ENCODE measurements around the gene CRBN.

Gene CRBN

GRCh38 chr3:3165650-3166049 lies 13.8 kb downstream of the CRBN start:
- DNase-seq: no peak

GRCh38 chr3:3165241-3165640 lies 14.2 kb downstream of the CRBN start:
- no peak for DNase-seq

- DNase-seq: no peak
Measured at GRCh38 chr3:3160826-3161225, 18.7 kb downstream of the CRBN start.

GRCh38 chr3:3157484-3157883 lies 22.0 kb downstream of the CRBN start:
- DNase-seq: no peak

- no peak for DNase-seq
Measured at GRCh38 chr3:3154879-3155610, 24.4 kb downstream of the CRBN start.

GRCh38 chr3:3151513-3151912 lies 28.0 kb downstream of the CRBN start:
- no peak for DNase-seq

GRCh38 chr3:3149560-3149959 lies 29.9 kb downstream of the CRBN start:
- DNase-seq: no peak

GRCh38 chr3:3145831-3146230 lies 33.7 kb downstream of the CRBN start:
- no peak for DNase-seq

- no peak for DNase-seq
Measured at GRCh38 chr3:3141939-3142338, 37.6 kb downstream of the CRBN start.

GRCh38 chr3:3137526-3137925 lies 42.0 kb downstream of the CRBN start:
- no peak for DNase-seq

GRCh38 chr3:3134750-3135448 lies 44.6 kb downstream of the CRBN start:
- DNase-seq: no peak

- DNase-seq: peak; percentile 13
Measured at GRCh38 chr3:3133500-3133899, 46.0 kb downstream of the CRBN start.

GRCh38 chr3:3129579-3129978 lies 49.9 kb downstream of the CRBN start:
- no peak for DNase-seq

GRCh38 chr3:3127432-3128010 lies 52.0 kb downstream of the CRBN start:
- DNase-seq: peak; percentile 25

- DNase-seq: peak; percentile 95
Measured at GRCh38 chr3:3126477-3127431, 52.7 kb downstream of the CRBN start, which contains the start of gene TRNT1. Gene TRNT1, plus strand, starts transcription at chr3:3126940. Its CDS starts 2,101 bp downstream, at chr3:3129041.

GRCh38 chr3:3125977-3126376 lies 53.5 kb downstream of the CRBN start:
- DNase-seq: no peak

- no peak for DNase-seq
Measured at GRCh38 chr3:3119393-3119851, 60.1 kb downstream of the CRBN start.

- no peak for DNase-seq
Measured at GRCh38 chr3:3117651-3118050, 61.8 kb downstream of the CRBN start.

GRCh38 chr3:3113042-3113709 lies 66.3 kb downstream of the CRBN start:
- no peak for DNase-seq

- DNase-seq: no peak
Measured at GRCh38 chr3:3110749-3111361, 68.6 kb downstream of the CRBN start.

GRCh38 chr3:3110299-3110630 lies 69.2 kb downstream of the CRBN start, which contains the start of gene IL5RA:
Gene IL5RA, minus strand, starts transcription at chr3:3110374. Its CDS starts 5,390 bp downstream, at chr3:3104984.
- no peak for DNase-seq

Data from NCI-H82 (cell line).